HG03565 (cell line): Measurements from ENCODE around the gene PPP2R5A.

ENCODE experiments used
- ATAC-seq: cut with Tn5 transposase; IDR thresholded peaks from one replicate; pipeline ENCODE4 v1.9.1; 2021; ENCODE audit warnings: mild to moderate bottlenecking, moderate library complexity; ENCODE audit not compliant: unreplicated experiment

The PPP2R5A gene

DNA sequence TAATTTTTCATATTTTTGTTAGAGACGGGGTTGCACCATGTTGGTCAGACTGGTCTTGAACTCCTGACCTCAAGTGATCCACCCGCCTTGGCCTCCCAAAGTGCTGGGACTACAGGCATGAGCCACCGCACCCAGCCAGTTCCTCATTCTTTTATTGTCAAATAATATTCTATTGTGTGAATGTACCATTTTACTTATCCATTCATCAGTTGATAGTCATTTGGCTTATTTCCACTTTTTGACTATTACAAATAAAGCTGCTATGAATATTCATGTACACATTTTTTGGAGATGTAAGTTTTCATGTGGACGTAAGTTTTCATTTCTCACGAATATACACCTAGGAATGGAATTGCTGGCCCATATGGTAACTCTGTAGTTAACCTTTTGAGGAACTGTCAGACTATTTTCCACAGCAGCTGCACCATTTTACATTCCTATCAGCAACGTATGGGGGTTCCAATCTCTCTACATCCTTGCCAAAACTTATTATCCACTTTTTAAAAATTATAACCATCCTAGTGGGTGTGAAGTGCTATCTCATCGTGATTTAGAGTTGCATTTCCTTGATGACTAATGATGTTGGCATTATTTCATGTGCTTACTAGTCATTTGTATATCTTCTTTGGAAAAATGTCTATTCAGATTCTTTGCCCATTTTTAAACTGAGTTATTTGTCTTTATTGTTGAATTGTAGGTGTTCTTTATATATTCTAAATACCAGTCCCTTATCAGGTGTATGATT is 116.8 kb downstream of the PPP2R5A start:
- ATAC-seq, result no peak

DNA sequence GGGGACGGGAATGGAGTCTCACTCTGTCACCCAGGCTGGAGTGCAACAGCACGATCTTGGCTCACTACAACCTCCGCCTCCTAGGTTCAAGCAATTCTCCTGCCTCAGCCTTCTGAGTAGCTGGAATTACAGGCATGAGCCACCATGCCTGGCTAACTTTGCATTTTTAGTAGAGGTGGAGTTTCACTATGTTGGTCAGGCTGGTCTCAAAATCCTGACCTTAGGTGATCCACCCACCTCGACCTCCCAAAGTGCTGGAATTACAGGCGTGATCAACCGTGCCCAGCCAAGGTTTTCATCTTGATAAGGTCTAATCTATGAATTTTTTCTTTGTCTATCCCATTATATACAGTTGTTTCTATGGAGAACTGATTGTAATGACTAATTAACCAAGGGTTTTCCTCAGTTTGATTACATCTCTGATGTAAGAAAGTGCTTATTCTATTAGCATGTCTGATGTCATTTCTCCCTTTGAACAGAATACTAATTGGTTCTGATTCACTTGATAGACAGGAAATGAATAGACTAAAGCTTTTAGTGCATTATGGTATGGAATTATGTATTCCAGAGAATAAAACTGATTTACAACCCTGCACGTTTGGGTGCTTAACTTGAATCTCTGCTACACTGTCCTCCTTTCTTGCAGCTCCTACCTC is 117.6 kb downstream of the PPP2R5A start:
- no peak for ATAC-seq

DNA sequence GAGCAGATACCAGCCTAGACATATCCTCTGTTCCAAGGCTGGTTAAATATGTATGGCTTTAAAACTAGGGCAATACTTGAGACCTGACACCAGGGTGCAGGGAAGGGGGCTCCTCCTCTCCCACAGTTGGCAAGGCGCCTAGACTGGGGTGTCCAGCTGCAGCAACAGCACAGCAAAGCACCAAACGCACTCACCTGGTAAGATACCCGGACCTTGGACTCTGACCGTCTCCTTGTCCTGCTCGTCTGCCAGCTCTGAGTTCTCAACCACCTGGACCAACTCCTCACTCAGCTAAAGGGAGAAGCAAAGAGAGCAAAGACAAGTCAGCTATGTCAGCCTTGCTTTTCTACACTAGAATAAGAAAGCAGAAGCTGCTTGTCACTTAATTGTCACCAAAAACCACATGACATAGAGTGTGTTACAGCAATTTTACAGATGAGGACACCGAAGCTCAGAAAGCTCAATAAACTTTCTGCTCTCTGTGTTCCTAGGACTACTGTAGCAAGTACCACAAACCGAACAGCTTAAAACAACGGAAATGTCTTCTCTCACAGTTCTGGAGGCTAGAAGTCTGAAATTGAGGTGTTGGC is 125.1 kb downstream of the PPP2R5A start:
- no peak for ATAC-seq
